Nephron (organoid): ENCODE results near the gene NAALADL1.

ENCODE experiments used
- H3K27ac Mint-ChIP-seq, 3 experiments: 2 replicates each; pipeline ENCODE4 v1.8.0; 2020; ENCODE audit warnings: mixed read lengths in 3 of 3, mild to moderate bottlenecking in 2 of 3, moderate library complexity in 1 of 3
- H3K27me3 Mint-ChIP-seq: 2 replicates; pipeline ENCODE4 v1.8.0; 2021; ENCODE audit warnings: low read depth, mild to moderate bottlenecking, moderate library complexity, mixed read lengths
- H3K36me3 Mint-ChIP-seq: 2 replicates; pipeline ENCODE4 v1.8.0; 2020; ENCODE audit warnings: low read depth, mixed read lengths
- H3K4me1 Mint-ChIP-seq: 2 replicates; pipeline ENCODE4 v1.8.0; 2020; ENCODE audit warnings: mixed read lengths
- H3K4me3 Mint-ChIP-seq, 3 experiments: 2 replicates each; pipeline ENCODE4 v1.8.0; 2020; ENCODE audit warnings: mild to moderate bottlenecking in 3 of 3, mixed read lengths in 3 of 3, moderate library complexity in 2 of 3
- H3K9me3 Mint-ChIP-seq: 2 replicates; pipeline ENCODE4 v1.8.0; 2020; ENCODE audit warnings: mixed read lengths
- TF ChIP-seq, protein P1 (sequence below), 3 experiments: fragments of 200-600 bp; sonication (generic); IDR thresholded peaks; one replicate each; pipeline ENCODE4 v1.5.0; 2021; ENCODE audit warnings: antibody characterized with exemption in 3 of 3; ENCODE audit not compliant: unreplicated experiment in 3 of 3

The NAALADL1 gene

DNA sequence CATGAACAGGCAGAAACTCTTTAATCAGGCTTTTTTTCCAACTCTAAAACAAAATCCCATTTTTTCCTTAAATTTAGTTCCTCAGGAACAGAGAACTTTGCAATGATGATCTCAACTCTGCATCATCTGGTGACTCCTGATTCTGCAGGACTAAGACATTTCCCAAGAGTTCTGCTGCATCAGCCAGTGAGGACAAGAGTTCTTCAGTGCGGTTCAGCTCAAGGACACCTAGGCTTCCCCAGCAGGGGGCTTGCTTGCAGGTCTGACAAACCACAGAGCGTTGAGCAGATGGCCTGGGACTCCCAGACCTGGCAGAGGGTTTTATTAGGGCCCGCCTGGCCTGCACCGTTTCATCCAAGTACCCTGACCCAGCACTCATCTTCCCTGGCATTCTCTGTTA, 19.1 kb upstream of the NAALADL1 start:
- Mint-ChIP-seq H3K27me3 (no peaks in the 10 kb centered on the region), H3K36me3 (peaks cover 20% of the 10 kb centered on the region), H3K4me1 (no peaks in the 10 kb centered on the region), H3K27ac (no peak overlapping the region), H3K9me3 (no peaks in the 10 kb centered on the region), H3K4me3 (no peak overlapping the region)
- TF ChIP-seq, protein P1, sequence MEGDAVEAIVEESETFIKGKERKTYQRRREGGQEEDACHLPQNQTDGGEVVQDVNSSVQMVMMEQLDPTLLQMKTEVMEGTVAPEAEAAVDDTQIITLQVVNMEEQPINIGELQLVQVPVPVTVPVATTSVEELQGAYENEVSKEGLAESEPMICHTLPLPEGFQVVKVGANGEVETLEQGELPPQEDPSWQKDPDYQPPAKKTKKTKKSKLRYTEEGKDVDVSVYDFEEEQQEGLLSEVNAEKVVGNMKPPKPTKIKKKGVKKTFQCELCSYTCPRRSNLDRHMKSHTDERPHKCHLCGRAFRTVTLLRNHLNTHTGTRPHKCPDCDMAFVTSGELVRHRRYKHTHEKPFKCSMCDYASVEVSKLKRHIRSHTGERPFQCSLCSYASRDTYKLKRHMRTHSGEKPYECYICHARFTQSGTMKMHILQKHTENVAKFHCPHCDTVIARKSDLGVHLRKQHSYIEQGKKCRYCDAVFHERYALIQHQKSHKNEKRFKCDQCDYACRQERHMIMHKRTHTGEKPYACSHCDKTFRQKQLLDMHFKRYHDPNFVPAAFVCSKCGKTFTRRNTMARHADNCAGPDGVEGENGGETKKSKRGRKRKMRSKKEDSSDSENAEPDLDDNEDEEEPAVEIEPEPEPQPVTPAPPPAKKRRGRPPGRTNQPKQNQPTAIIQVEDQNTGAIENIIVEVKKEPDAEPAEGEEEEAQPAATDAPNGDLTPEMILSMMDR (IDR thresholded peaks at IDR 0.05; ENCODE audit: unreplicated experiment in 3 of 3): no peak

DNA sequence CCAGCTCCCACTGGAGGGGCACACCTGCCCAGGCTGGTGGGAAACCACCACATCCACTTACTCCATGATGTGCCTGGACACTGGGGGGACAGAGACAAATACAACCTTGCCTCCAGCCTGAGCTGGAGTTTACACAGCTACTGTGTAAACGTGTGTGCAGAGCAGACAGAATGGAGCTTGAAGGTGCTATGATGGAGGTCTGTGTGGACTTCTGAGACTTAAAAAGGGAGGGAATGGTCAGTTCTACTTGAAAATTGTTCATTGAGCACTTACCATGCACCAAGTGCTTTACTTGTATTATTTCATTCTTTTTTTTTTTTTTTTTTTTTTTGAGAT, 14.2 kb upstream of the NAALADL1 start:
- H3K9me3 Mint-ChIP-seq: no peaks in the 10 kb centered on the region
- no peak overlapping the region for H3K27ac Mint-ChIP-seq
- no peak overlapping the region for H3K4me3 Mint-ChIP-seq
- TF ChIP-seq, protein P1 (IDR thresholded peaks at IDR 0.05; ENCODE audit: unreplicated experiment in 3 of 3): no peak
- peaks cover under 1% of the 10 kb centered on the region for H3K36me3 Mint-ChIP-seq
- no peaks in the 10 kb centered on the region for H3K27me3 Mint-ChIP-seq
- H3K4me1 Mint-ChIP-seq: no peaks in the 10 kb centered on the region

GRCh38 chr11:65071907-65072630, 13.7 kb upstream of the NAALADL1 start:
- H3K27me3 Mint-ChIP-seq: no peaks in the 10 kb centered on the region

GRCh38 chr11:65069217-65069616, 10.9 kb upstream of the NAALADL1 start:
- Mint-ChIP-seq H3K4me1 (no peaks in the 10 kb centered on the region), H3K27ac (no peak overlapping the region), H3K9me3 (no peaks in the 10 kb centered on the region), H3K36me3 (no peaks in the 10 kb centered on the region), H3K27me3 (no peaks in the 10 kb centered on the region), H3K4me3 (no peak overlapping the region)
- TF ChIP-seq, protein P1 (IDR thresholded peaks at IDR 0.05; ENCODE audit: unreplicated experiment in 3 of 3): no peak

More at GRCh38 chr11:65071907-65072630, 13.7 kb upstream of the NAALADL1 start:
- Mint-ChIP-seq H3K4me3 (no peak overlapping the region), H3K9me3 (no peaks in the 10 kb centered on the region), H3K36me3 (no peaks in the 10 kb centered on the region), H3K27ac (no peak overlapping the region), H3K4me1 (no peaks in the 10 kb centered on the region)
- TF ChIP-seq, protein P1 (IDR thresholded peaks at IDR 0.05; ENCODE audit: unreplicated experiment in 3 of 3): no peak

- Mint-ChIP-seq H3K36me3 (no peaks in the 10 kb centered on the region), H3K4me3 (no peak overlapping the region), H3K27me3 (no peaks in the 10 kb centered on the region), H3K9me3 (no peaks in the 10 kb centered on the region), H3K4me1 (no peaks in the 10 kb centered on the region), H3K27ac (no peak overlapping the region)
- TF ChIP-seq, protein P1 (IDR thresholded peaks at IDR 0.05; ENCODE audit: unreplicated experiment in 3 of 3): no peak
Measured at GRCh38 chr11:65067446-65067845, 9.1 kb upstream of the NAALADL1 start.

GRCh38 chr11:65066805-65067291, 8.5 kb upstream of the NAALADL1 start:
- no peak overlapping the region for H3K4me3 Mint-ChIP-seq
- TF ChIP-seq, protein P1 (IDR thresholded peaks at IDR 0.05; ENCODE audit: unreplicated experiment in 3 of 3): no peak
- no peak overlapping the region for H3K27ac Mint-ChIP-seq
- no peaks in the 10 kb centered on the region for H3K36me3 Mint-ChIP-seq
- no peaks in the 10 kb centered on the region for H3K4me1 Mint-ChIP-seq
- H3K27me3 Mint-ChIP-seq: no peaks in the 10 kb centered on the region
- H3K9me3 Mint-ChIP-seq: no peaks in the 10 kb centered on the region
